GM18498 (cell line): ENCODE data around the gene PLEKHG4.

Experiments
- ATAC-seq: cut with Tn5 transposase; IDR thresholded peaks from one replicate; pipeline ENCODE4 v1.9.1; 2021; ENCODE audit warnings: mild to moderate bottlenecking, moderate library complexity; ENCODE audit not compliant: unreplicated experiment

PLEKHG4 gene

GRCh38 chr16:67263201-67263600 is 16.1 kb upstream of the PLEKHG4 start:
- no peak for ATAC-seq

GRCh38 chr16:67264277-67264676 is 15.1 kb upstream of the PLEKHG4 start:
- ATAC-seq = no peak

GRCh38 chr16:67264866-67265265 is 14.5 kb upstream of the PLEKHG4 start:
- no peak for ATAC-seq

- no peak for ATAC-seq
These were observed 13.5 kb upstream of the PLEKHG4 start for GRCh38 chr16:67265834-67266233.

GRCh38 chr16:67268136-67268579 is 11.2 kb upstream of the PLEKHG4 start:
- ATAC-seq = no peak

GRCh38 chr16:67269766-67270165 is 9.6 kb upstream of the PLEKHG4 start:
- ATAC-seq = no peak

- ATAC-seq = no peak
These were observed 8.4 kb upstream of the PLEKHG4 start for GRCh38 chr16:67270931-67271338.

- no peak for ATAC-seq
These were observed 7.9 kb upstream of the PLEKHG4 start for GRCh38 chr16:67271446-67271845.

GRCh38 chr16:67275321-67275720 is 4.0 kb upstream of the PLEKHG4 start:
- no peak for ATAC-seq

GRCh38 chr16:67277294-67277998 is 1.9 kb upstream of the PLEKHG4 start:
- no peak for ATAC-seq

- ATAC-seq = no peak
These were observed 1.1 kb upstream of the PLEKHG4 start for GRCh38 chr16:67277999-67278772.

- ATAC-seq = peak; percentile 37
These were observed 498 bp upstream of the PLEKHG4 start for GRCh38 chr16:67278773-67279295.

GRCh38 chr16:67280090-67281015 is 1.0 kb downstream of the PLEKHG4 start:
- ATAC-seq = no peak

GRCh38 chr16:67281536-67282446 is 2.5 kb downstream of the PLEKHG4 start:
- no peak for ATAC-seq

- ATAC-seq = no peak
These were observed 3.1 kb downstream of the PLEKHG4 start for GRCh38 chr16:67282447-67282805.

GRCh38 chr16:67283039-67283825 is 3.9 kb downstream of the PLEKHG4 start:
- ATAC-seq = no peak

- ATAC-seq = no peak
These were observed 4.7 kb downstream of the PLEKHG4 start for GRCh38 chr16:67283826-67284555.
